Testis (tissue), 2 donors: ENCODE data around the gene TDRD12.

Experiments
- POLR2A ChIP-seq: fragments of 450-650 bp; IDR thresholded peaks from one replicate; pipeline ENCODE4 v1.6.1; 2017; ENCODE audit warnings: antibody characterized with exemption, mild to moderate bottlenecking, moderate library complexity
- TF ChIP-seq, protein P1 (sequence below), 3 experiments: fragments of 450-650 bp in 2 of 3; fragments of 200-600 bp in 1 of 3; sonication (generic) in 1 of 3; IDR thresholded peaks; one replicate each; pipeline ENCODE4 v1.5.1; 2016 to 2019; ENCODE audit warnings: antibody characterized with exemption in 3 of 3, mild to moderate bottlenecking in 2 of 3, moderate library complexity in 1 of 3

DNA sequence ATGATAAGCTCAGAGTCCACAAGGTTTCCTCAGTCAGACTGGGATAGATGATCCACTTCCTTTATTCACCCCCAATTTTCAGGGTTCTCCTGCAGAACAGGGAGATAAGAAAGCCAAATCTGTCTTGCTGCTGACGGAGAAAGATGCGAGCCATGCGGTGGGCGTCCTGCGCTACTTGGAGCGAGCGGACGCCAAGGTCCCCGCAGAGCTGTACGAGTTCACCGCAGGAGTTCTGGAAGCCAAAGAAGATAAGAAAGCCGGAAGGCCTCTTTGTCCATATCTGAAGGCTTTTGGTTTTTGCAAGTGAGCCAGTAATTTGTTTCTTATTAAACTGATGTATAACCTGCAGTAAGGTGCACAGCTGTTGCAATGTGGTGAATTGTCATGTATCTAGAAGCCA lies 83.3 kb downstream of the TDRD12 start:
- TF ChIP-seq POLR2A, result no peak
- TF ChIP-seq, protein P1, sequence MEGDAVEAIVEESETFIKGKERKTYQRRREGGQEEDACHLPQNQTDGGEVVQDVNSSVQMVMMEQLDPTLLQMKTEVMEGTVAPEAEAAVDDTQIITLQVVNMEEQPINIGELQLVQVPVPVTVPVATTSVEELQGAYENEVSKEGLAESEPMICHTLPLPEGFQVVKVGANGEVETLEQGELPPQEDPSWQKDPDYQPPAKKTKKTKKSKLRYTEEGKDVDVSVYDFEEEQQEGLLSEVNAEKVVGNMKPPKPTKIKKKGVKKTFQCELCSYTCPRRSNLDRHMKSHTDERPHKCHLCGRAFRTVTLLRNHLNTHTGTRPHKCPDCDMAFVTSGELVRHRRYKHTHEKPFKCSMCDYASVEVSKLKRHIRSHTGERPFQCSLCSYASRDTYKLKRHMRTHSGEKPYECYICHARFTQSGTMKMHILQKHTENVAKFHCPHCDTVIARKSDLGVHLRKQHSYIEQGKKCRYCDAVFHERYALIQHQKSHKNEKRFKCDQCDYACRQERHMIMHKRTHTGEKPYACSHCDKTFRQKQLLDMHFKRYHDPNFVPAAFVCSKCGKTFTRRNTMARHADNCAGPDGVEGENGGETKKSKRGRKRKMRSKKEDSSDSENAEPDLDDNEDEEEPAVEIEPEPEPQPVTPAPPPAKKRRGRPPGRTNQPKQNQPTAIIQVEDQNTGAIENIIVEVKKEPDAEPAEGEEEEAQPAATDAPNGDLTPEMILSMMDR (IDR thresholded peaks at IDR 0.05), result no peak
